KMS-11 (cell line): ENCODE results near the gene PLXDC2.

Source experiments
- H2AFZ ChIP-seq: fragments of 200-600 bp; sonication (generic); 2 replicates; pipeline ENCODE4 v1.6.1; 2016; ENCODE audit warnings: antibody characterized with exemption, mixed run types, low read depth
- H3K27ac ChIP-seq: fragments of 200-600 bp; sonication (generic); 2 replicates; pipeline ENCODE4 v1.6.1; 2016; ENCODE audit warnings: mild to moderate bottlenecking, mixed run types
- H3K27me3 ChIP-seq: fragments of 200-600 bp; sonication (generic); 2 replicates; pipeline ENCODE4 v1.6.1; 2017; ENCODE audit warnings: mild to moderate bottlenecking, low read depth, mixed run types, moderate library complexity; ENCODE audit not compliant: insufficient read depth
- H3K36me3 ChIP-seq: fragments of 200-600 bp; sonication (generic); 2 replicates; pipeline ENCODE4 v1.6.1; 2017; ENCODE audit warnings: mild to moderate bottlenecking, mixed run types; ENCODE audit not compliant: insufficient read depth
- H3K4me1 ChIP-seq: fragments of 200-600 bp; sonication (generic); 2 replicates; pipeline ENCODE4 v1.6.1; 2016; ENCODE audit warnings: mild to moderate bottlenecking, low read depth, mixed run types; ENCODE audit not compliant: poor library complexity, severe bottlenecking
- H3K4me2 ChIP-seq: fragments of 200-600 bp; sonication (generic); 2 replicates; pipeline ENCODE4 v1.7.0; 2016; ENCODE audit warnings: mild to moderate bottlenecking, mixed run types
- H3K4me3 ChIP-seq: fragments of 200-600 bp; sonication (generic); IDR thresholded peaks from 2 replicates; pipeline ENCODE4 v1.6.1; 2017; ENCODE audit warnings: low read depth, low read length, mixed read lengths; ENCODE audit not compliant: insufficient read depth
- H3K79me2 ChIP-seq: fragments of 200-600 bp; sonication (generic); 2 replicates; pipeline ENCODE4 v1.6.1; 2016; ENCODE audit warnings: low read depth, mixed run types; ENCODE audit not compliant: insufficient read depth
- H3K9ac ChIP-seq: fragments of 200-600 bp; sonication (generic); 2 replicates; pipeline ENCODE4 v1.6.1; 2016; ENCODE audit warnings: mild to moderate bottlenecking, mixed run types
- H4K20me1 ChIP-seq: fragments of 200-600 bp; sonication (generic); 2 replicates; pipeline ENCODE4 v1.6.1; 2016; ENCODE audit warnings: mild to moderate bottlenecking, mixed run types; ENCODE audit not compliant: insufficient read depth
- CTCF ChIP-seq: fragments of 200-600 bp; sonication (generic); conservative IDR thresholded peaks from 2 replicates; pipeline ENCODE4 v1.6.1; 2017; ENCODE audit warnings: low read depth, mild to moderate bottlenecking, antibody characterized with exemption, low read length, moderate library complexity, mixed read lengths

PLXDC2 gene

GRCh38 chr10:19785366-19785765, 30.9 kb upstream of the PLXDC2 start:
- no peak for TF ChIP-seq CTCF
- H3K36me3 ChIP-seq, result no peaks in the 10 kb centered on the region
- no peaks in the 10 kb centered on the region for H4K20me1 ChIP-seq
- H3K4me3 ChIP-seq, result no peak overlapping the region
- no peak overlapping the region for H3K9ac ChIP-seq
- no peak overlapping the region for H3K27ac ChIP-seq
- no peaks in the 10 kb centered on the region for H3K79me2 ChIP-seq
- H3K27me3 ChIP-seq, result no peaks in the 10 kb centered on the region
- H2AFZ ChIP-seq, result no peak overlapping the region
- H3K4me1 ChIP-seq, result peaks cover 18% of the 10 kb centered on the region
- no peak overlapping the region for H3K4me2 ChIP-seq

GRCh38 chr10:19788075-19788686, 28.1 kb upstream of the PLXDC2 start:
- no peak overlapping the region for H3K9ac ChIP-seq
- H3K27ac ChIP-seq, result no peak overlapping the region
- H3K27me3 ChIP-seq, result no peaks in the 10 kb centered on the region
- peak; percentile 88 for TF ChIP-seq CTCF
- H3K79me2 ChIP-seq, result no peaks in the 10 kb centered on the region
- no peak overlapping the region for H2AFZ ChIP-seq
- H3K4me3 ChIP-seq, result no peak overlapping the region
- H3K4me1 ChIP-seq, result peaks cover 18% of the 10 kb centered on the region
- no peaks in the 10 kb centered on the region for H4K20me1 ChIP-seq
- no peak overlapping the region for H3K4me2 ChIP-seq
- H3K36me3 ChIP-seq, result no peaks in the 10 kb centered on the region

DNA sequence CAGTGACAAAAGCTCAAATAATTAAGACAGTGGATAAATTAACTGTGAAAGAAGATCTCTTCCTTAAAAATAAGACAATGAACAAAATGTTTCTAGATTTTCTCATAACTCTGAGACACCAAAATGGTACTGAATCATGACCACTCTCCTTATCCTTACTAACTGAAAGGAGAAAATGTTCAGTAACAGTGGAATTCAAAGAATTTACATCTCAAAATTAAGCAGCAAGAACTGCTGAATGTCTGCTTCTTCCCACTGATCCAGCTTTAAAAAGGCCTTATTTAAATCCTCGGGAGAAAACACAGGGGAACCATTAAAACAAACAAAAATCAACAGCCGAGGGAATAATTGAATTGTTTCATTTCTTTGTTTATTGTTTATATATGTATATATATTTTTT, 27.3 kb upstream of the PLXDC2 start:
- TF ChIP-seq CTCF, result no peak
- Histone ChIP-seq H3K27me3 (no peaks in the 10 kb centered on the region), H3K4me1 (peaks cover 18% of the 10 kb centered on the region), H3K27ac (no peak overlapping the region), H3K79me2 (no peaks in the 10 kb centered on the region), H4K20me1 (no peaks in the 10 kb centered on the region), H3K9ac (no peak overlapping the region), H3K4me2 (no peak overlapping the region), H3K36me3 (no peaks in the 10 kb centered on the region), H2AFZ (no peak overlapping the region), H3K4me3 (no peak overlapping the region)

- Histone ChIP-seq H3K4me1 (peaks cover 18% of the 10 kb centered on the region), H3K36me3 (no peaks in the 10 kb centered on the region), H4K20me1 (no peaks in the 10 kb centered on the region), H3K9ac (no peak overlapping the region), H3K27me3 (no peaks in the 10 kb centered on the region), H3K79me2 (no peaks in the 10 kb centered on the region), H3K27ac (no peak overlapping the region), H2AFZ (no peak overlapping the region), H3K4me2 (no peak overlapping the region), H3K4me3 (no peak overlapping the region)
- TF ChIP-seq CTCF, result no peak
Measured at GRCh38 chr10:19789607-19790006, 26.6 kb upstream of the PLXDC2 start.
